IMR-90 (cell line): ENCODE data around the gene TRIM66. TPM values are rescaled to one million over a fixed set of nuclear protein-coding genes. Genes with fewer than 3 reads are reported as not detected.

Experiments used
- ATAC-seq: fragments of 200-7000 bp; cut with Tn5 transposase; 2 replicates; pipeline ENCODE4 v1.9.1; 2020; ENCODE audit warnings: low read depth, mild to moderate bottlenecking, moderate library complexity
- BruUV-seq: library from RNA; stranded (reverse); fragments of 400-500 nt; replicated peaks from 2 replicates; lab custom pipeline; 2021; lab: Mats Ljungman, UMichigan
- CTCF ChIA-PET: fragments of 300-600 bp; formaldehyde crosslinking; extraction: SDS; loops from one replicate; lab custom pipeline; 2021; ENCODE audit warnings: antibody characterized with exemption; lab: Yijun Ruan, JAX
- POLR2A ChIA-PET: fragments of 300-600 bp; sonication (Branson Sonifier 250); formaldehyde crosslinking; loops from one replicate; lab custom pipeline; 2022; ENCODE audit warnings: antibody characterized with exemption; ENCODE audit not compliant: unreplicated experiment; lab: Charles Lee
- DNase-seq: peaks from one replicate; pipeline ENCODE4 v3.0.0; 2013
- H2AFZ ChIP-seq: replicated peaks from 2 replicates; pipeline ENCODE3; 2013; ENCODE audit warnings: low read length, mild to moderate bottlenecking; ENCODE audit not compliant: poor library complexity
- H2AK5ac ChIP-seq: 2 replicates; pipeline ENCODE4 v1.6.1; 2013; ENCODE audit warnings: low read depth, low read length, inconsistent platforms
- H2AK9ac ChIP-seq: replicated peaks from 2 replicates; pipeline ENCODE3; 2013; ENCODE audit warnings: mild to moderate bottlenecking, low read depth, low read length, moderate library complexity; ENCODE audit not compliant: poor library complexity
- H2BK120ac ChIP-seq: 2 replicates; pipeline ENCODE4 v1.6.1; 2013; ENCODE audit warnings: low read depth, low read length, inconsistent platforms
- H2BK15ac ChIP-seq: 3 replicates; pipeline ENCODE4 v1.6.1; 2013; ENCODE audit warnings: low read depth, low read length, inconsistent platforms
- H2BK20ac ChIP-seq: 2 replicates; pipeline ENCODE4 v1.6.1; 2013; ENCODE audit warnings: low read depth, mild to moderate bottlenecking, inconsistent platforms, low read length, moderate library complexity
- H2BK5ac ChIP-seq: 2 replicates; pipeline ENCODE4 v1.6.1; 2013; ENCODE audit warnings: mild to moderate bottlenecking, low read depth, low read length, inconsistent platforms; ENCODE audit not compliant: poor library complexity, severe bottlenecking
- H3K14ac ChIP-seq: replicated peaks from 2 replicates; pipeline ENCODE4 v1.6.1; 2013; ENCODE audit warnings: low read depth, low read length, inconsistent platforms
- H3K18ac ChIP-seq: 2 replicates; pipeline ENCODE4 v1.6.1; 2013; ENCODE audit warnings: low read depth, low read length, control low read depth
- H3K23ac ChIP-seq: 2 replicates; pipeline ENCODE4 v1.6.1; 2013; ENCODE audit warnings: low read depth, low read length, inconsistent platforms
- H3K27ac ChIP-seq: 2 replicates; pipeline ENCODE4 v1.5.1; 2013; ENCODE audit warnings: mild to moderate bottlenecking, control low read depth, low read length; ENCODE audit not compliant: insufficient read depth
- H3K27me3 ChIP-seq: 2 replicates; pipeline ENCODE4 v1.6.1; 2013; ENCODE audit warnings: low read length; ENCODE audit not compliant: control insufficient read depth, insufficient read depth
- H3K36me3 ChIP-seq: 2 replicates; pipeline ENCODE4 v1.6.1; 2013; ENCODE audit warnings: low read length, mixed read lengths; ENCODE audit not compliant: control insufficient read depth, insufficient read depth
- H3K4ac ChIP-seq: 2 replicates; pipeline ENCODE4 v1.6.1; 2013; ENCODE audit warnings: low read depth, low read length, inconsistent platforms
- H3K4me1 ChIP-seq: 2 replicates; pipeline ENCODE4 v1.6.1; 2013; ENCODE audit warnings: low read length, mixed read lengths; ENCODE audit not compliant: control insufficient read depth, insufficient read depth
- H3K4me2 ChIP-seq: 2 replicates; pipeline ENCODE4 v1.6.1; 2013; ENCODE audit warnings: low read depth, mild to moderate bottlenecking, control low read depth, low read length, moderate library complexity
- H3K4me3 ChIP-seq: 2 replicates; pipeline ENCODE4 v1.5.1; 2013; ENCODE audit warnings: low read depth, mild to moderate bottlenecking, control low read depth, low read length, moderate library complexity; ENCODE audit not compliant: insufficient read depth
- H3K56ac ChIP-seq: 2 replicates; pipeline ENCODE4 v1.6.1; 2013; ENCODE audit warnings: low read length, inconsistent platforms; ENCODE audit not compliant: insufficient read depth; ENCODE audit errors: extremely low read depth
- H3K79me1 ChIP-seq, 2 experiments: 2 replicates each; pipeline ENCODE4 v1.6.1; 2013; ENCODE audit warnings: low read length in 2 of 2, inconsistent platforms in 1 of 2, low read depth in 1 of 2
- H3K9ac ChIP-seq: 2 replicates; pipeline ENCODE4 v1.6.1; 2013; ENCODE audit warnings: low read depth, low read length, control low read depth
- H3K9me1 ChIP-seq: 2 replicates; pipeline ENCODE4 v1.6.1; 2013; ENCODE audit warnings: low read length, inconsistent platforms; ENCODE audit not compliant: insufficient read depth
- H3K9me3 ChIP-seq: 2 replicates; pipeline ENCODE4 v1.6.1; 2013; ENCODE audit warnings: low read length; ENCODE audit not compliant: control insufficient read depth, insufficient read depth
- H4K20me1 ChIP-seq: 2 replicates; pipeline ENCODE4 v1.6.1; 2013; ENCODE audit warnings: low read length, inconsistent platforms; ENCODE audit not compliant: insufficient read depth
- H4K5ac ChIP-seq: 2 replicates; pipeline ENCODE4 v1.6.1; 2013; ENCODE audit warnings: mild to moderate bottlenecking, low read depth, low read length, control low read depth
- H4K8ac ChIP-seq, 2 experiments: 2 replicates each; pipeline ENCODE4 v1.6.1; 2013; ENCODE audit warnings: low read depth in 2 of 2, low read length in 2 of 2, control low read depth in 1 of 2, inconsistent platforms in 1 of 2
- H4K91ac ChIP-seq: 2 replicates; pipeline ENCODE4 v1.6.1; 2013; ENCODE audit warnings: low read depth, low read length, inconsistent platforms; ENCODE audit not compliant: insufficient read depth
- BHLHE40 ChIP-seq: fragments of 150-350 bp; IDR thresholded peaks from 2 replicates; pipeline ENCODE4 v1.6.1; 2016; ENCODE audit warnings: mild to moderate bottlenecking, low read depth, low read length
- CEBPB ChIP-seq: IDR thresholded peaks from 2 replicates; pipeline ENCODE4 v1.6.1; 2012; ENCODE audit warnings: low read depth, low read length, improper control_type of control experiment
- CHD1 ChIP-seq: IDR thresholded peaks from 2 replicates; pipeline ENCODE4 v1.6.1; 2012; ENCODE audit warnings: low read depth, low read length, improper control_type of control experiment
- CTCF ChIP-seq: conservative IDR thresholded peaks from 2 replicates; pipeline ENCODE4 v1.5.1; 2012; ENCODE audit warnings: mild to moderate bottlenecking, low read depth, low read length, improper control_type of control experiment
- ELK1 ChIP-seq: fragments of 150-350 bp; IDR thresholded peaks from 2 replicates; pipeline ENCODE4 v1.6.1; 2016; ENCODE audit warnings: low read depth, mild to moderate bottlenecking, low read length, moderate library complexity, borderline replicate concordance
- FOS ChIP-seq: fragments of 150-350 bp; IDR thresholded peaks from 2 replicates; pipeline ENCODE4 v1.6.1; 2016; ENCODE audit warnings: low read depth, low read length
- MAFK ChIP-seq: IDR thresholded peaks from 2 replicates; pipeline ENCODE4 v1.6.1; 2012; ENCODE audit warnings: low read depth, low read length, improper control_type of control experiment
- MAZ ChIP-seq: IDR thresholded peaks from 2 replicates; pipeline ENCODE4 v1.6.1; 2012; ENCODE audit warnings: low read depth, mild to moderate bottlenecking, low read length, improper control_type of control experiment, moderate library complexity, borderline replicate concordance
- MXI1 ChIP-seq: IDR thresholded peaks from 2 replicates; pipeline ENCODE4 v1.6.1; 2012; ENCODE audit warnings: low read depth, mild to moderate bottlenecking, low read length, moderate library complexity, borderline replicate concordance
- NFE2L2 ChIP-seq: fragments of 150-350 bp; IDR thresholded peaks from 2 replicates; pipeline ENCODE4 v1.6.1; 2016; ENCODE audit warnings: low read depth, mild to moderate bottlenecking, low read length
- POLR2A ChIP-seq: IDR thresholded peaks from 2 replicates; pipeline ENCODE4 v1.6.1; 2012; ENCODE audit warnings: mild to moderate bottlenecking, low read depth, low read length
- RAD21 ChIP-seq: IDR thresholded peaks from 2 replicates; pipeline ENCODE4 v1.6.1; 2012; ENCODE audit warnings: low read length, improper control_type of control experiment
- RCOR1 ChIP-seq: IDR thresholded peaks from 2 replicates; pipeline ENCODE4 v1.6.1; 2012; ENCODE audit warnings: mild to moderate bottlenecking, low read length, improper control_type of control experiment; ENCODE audit not compliant: insufficient replicate concordance
- SMC3 ChIP-seq: fragments of 150-350 bp; IDR thresholded peaks from 2 replicates; pipeline ENCODE4 v1.6.1; 2016; ENCODE audit warnings: low read depth, mild to moderate bottlenecking, antibody characterized with exemption, low read length, moderate library complexity
- WGBS, 2 experiments: methylation state at CpG; one replicate each; pipeline versions ENCODE4 v1.1.5 to v1.1.7; 2013; ENCODE audit warnings: missing lambda C conversion rate in 2 of 2; ENCODE audit not compliant: insufficient read length in 1 of 2; ENCODE audit errors: extremely low coverage in 2 of 2; 5-methylcytosine and 5-hydroxymethylcytosine counted together
- dilution Hi-C: fragments of 300-500 bp; cut with HindIII; formaldehyde crosslinking; loops from one replicate; pipeline ENCODE4 v1.14.3; 2018; ENCODE audit warnings: low sequenced_read_pairs; ENCODE audit not compliant: unreplicated experiment
- in situ Hi-C: fragments of 300-500 bp; cut with MboI; formaldehyde crosslinking; loops from 3 replicates; pipeline ENCODE4 v1.14.3; 2019; ENCODE audit warnings: low sequenced_read_pairs, inconsistent platforms, mixed read lengths
- intact Hi-C: fragments of 100-400 bp; cut with micrococcal nuclease; formaldehyde crosslinking; loops from 2 replicates; pipeline ENCODE4 v1.10.0; 2022
- polyA plus RNA-seq, 3 experiments: library from polyadenylated mRNA; depleted of rRNA; stranded (reverse); fragments of >200 nt; gene quantifications; 2 replicates each; pipeline ENCODE4 v1.2.3, GENCODE V29; 2012; ENCODE audit warnings: low replicate concordance in 1 of 3
- total RNA-seq: library from RNA; depleted of rRNA; stranded (reverse); fragments of >200 nt; gene quantifications from 2 replicates; pipeline ENCODE4 v1.2.3, GENCODE V29; 2012

TRIM66 gene
- total and polyA plus RNA-seq, 2 of the 4 experiments (the other 2 are of a cell fraction) = 4.4 to 5.0 TPM

- intact Hi-C loops (loop anchor here (1.0 to 5.0 kb wide), 2 partner anchors 78 to 208 kb away; partner anchors contain the start of genes RPL27A and TRIM66), dilution Hi-C loops (no loop called here), in situ Hi-C loops (no loop called here)
- ChIA-PET CTCF (interaction anchor here (0.6 to 0.8 kb wide), 4 partner anchors 20 to 113 kb away, joined by 3 to 4 read pairs (median 3); no protein-coding TSS in a partner anchor), POLR2A (interaction anchor here (0.6 kb wide), 1 partner anchor 116 kb away, joined by 3 read pairs; no protein-coding TSS in a partner anchor)
- peak overlapping the region; percentile 78 for H2BK120ac ChIP-seq
- peak overlapping the region; percentile 41; the same call in 2 of the 3 replicates for H2BK15ac ChIP-seq
- H3K14ac ChIP-seq = 0 out of 2 replicates have a peak overlapping the region, but pooled peaks have one; percentile 53
- no TSS peak for BruUV-seq
- peaks cover 9% of the 10 kb centered on the region; the same call in 1 of the 2 replicates for H3K9me1 ChIP-seq
- peak overlapping the region; percentile 61 for H3K4me2 ChIP-seq
- peaks cover 11% of the 10 kb centered on the region for H3K4me1 ChIP-seq
- H3K4me3 ChIP-seq = no peak overlapping the region
- peak; percentile 100 for DNase-seq
- H2AK9ac ChIP-seq = no peak overlapping the region
- WGBS, 2 experiments = no CpG with 5 or more reads among the region's 9 CpGs
- H3K36me3 ChIP-seq = no peaks in the 10 kb centered on the region
- H4K8ac ChIP-seq = peak overlapping the region; percentile 2 to 78; a peak in 3 of 4 replicates
- H3K4ac ChIP-seq = peak overlapping the region; percentile 73
- peak overlapping the region; percentile 29; the same call in 1 of the 2 replicates for H2AK5ac ChIP-seq
- peak overlapping the region; percentile 26 for H4K5ac ChIP-seq
- no peak overlapping the region for H3K9ac ChIP-seq
- ATAC-seq = peak; percentile 93
- H3K27me3 ChIP-seq = no peaks in the 10 kb centered on the region
- H4K20me1 ChIP-seq = no peaks in the 10 kb centered on the region
- H2BK5ac ChIP-seq = peak overlapping the region; percentile 67
- 0 out of 2 replicates have a peak overlapping the region, but pooled peaks have one; percentile 20 for H3K23ac ChIP-seq
- peak overlapping the region; percentile 27 for H2AFZ ChIP-seq
- H2BK20ac ChIP-seq = peak overlapping the region; percentile 78
- peak overlapping the region; percentile 38 for H3K18ac ChIP-seq
- peak overlapping the region; percentile 74 for H3K27ac ChIP-seq
- no peak overlapping the region for H3K56ac ChIP-seq
- H3K79me1 ChIP-seq = no peaks in the 10 kb centered on the region
- H4K91ac ChIP-seq = peak overlapping the region; percentile 57
- no peaks in the 10 kb centered on the region for H3K9me3 ChIP-seq
- TF ChIP-seq CHD1 = no peak
- no peak; the same call in none of the 2 replicates for TF ChIP-seq NFE2L2
- peak; percentile 59 for TF ChIP-seq RAD21
- TF ChIP-seq ELK1 = no peak
- TF ChIP-seq CTCF = peak; percentile 75
- peak; percentile 41; the same call in 1 of the 2 replicates for TF ChIP-seq MAZ
- peak; percentile 100 for TF ChIP-seq CEBPB
- no peak for TF ChIP-seq MAFK
- TF ChIP-seq POLR2A = no peak
- peak; percentile 9 for TF ChIP-seq RCOR1
- peak; percentile 53 for TF ChIP-seq SMC3
- peak; percentile 53; the same call in 1 of the 2 replicates for TF ChIP-seq BHLHE40
- TF ChIP-seq MXI1 = no peak
- TF ChIP-seq FOS = peak; percentile 89
Measured at GRCh38 chr11:8604078-8604723, 78.3 kb downstream of the TRIM66 start.
